Activated T-helper 17 cell treated with anti-CD3 and anti-CD28 coated beads, Interleukin-2, amount 50 U/mL, for 72 hours (primary cell): ENCODE data around the gene INPPL1. TPM values are rescaled to one million over a fixed set of nuclear protein-coding genes. Genes with fewer than 3 reads are reported as not detected.

Source experiments
- ATAC-seq: fragments of 150-1000 bp; cut with Tn5 transposase; replicated peaks from 2 replicates; pipeline ENCODE4 v1.10.0; 2021; ENCODE audit warnings: mild to moderate bottlenecking, moderate library complexity
- H3K27ac Mint-ChIP-seq: one replicate; pipeline ENCODE4 v1.8.0; 2022; ENCODE audit warnings: mixed read lengths
- H3K27me3 Mint-ChIP-seq: one replicate; pipeline ENCODE4 v1.8.0; 2022; ENCODE audit warnings: mixed read lengths
- H3K36me3 Mint-ChIP-seq: one replicate; pipeline ENCODE4 v1.8.0; 2022; ENCODE audit warnings: low read depth, mild to moderate bottlenecking, mixed read lengths
- H3K4me1 Mint-ChIP-seq: one replicate; pipeline ENCODE4 v1.8.0; 2022; ENCODE audit warnings: mixed read lengths
- H3K4me3 Mint-ChIP-seq: one replicate; pipeline ENCODE4 v1.8.0; 2022; ENCODE audit warnings: mild to moderate bottlenecking, mixed read lengths
- H3K9me3 Mint-ChIP-seq: one replicate; pipeline ENCODE4 v1.8.0; 2022; ENCODE audit warnings: mixed read lengths
- total RNA-seq, 2 donors: library from RNA; stranded (reverse); gene quantifications; one replicate each; pipeline ENCODE4 v1.2.3, GENCODE V29; 2022

INPPL1 gene
- total RNA-seq, 2 donors from 2014 or later, result 69.3 to 86.6 TPM

DNA sequence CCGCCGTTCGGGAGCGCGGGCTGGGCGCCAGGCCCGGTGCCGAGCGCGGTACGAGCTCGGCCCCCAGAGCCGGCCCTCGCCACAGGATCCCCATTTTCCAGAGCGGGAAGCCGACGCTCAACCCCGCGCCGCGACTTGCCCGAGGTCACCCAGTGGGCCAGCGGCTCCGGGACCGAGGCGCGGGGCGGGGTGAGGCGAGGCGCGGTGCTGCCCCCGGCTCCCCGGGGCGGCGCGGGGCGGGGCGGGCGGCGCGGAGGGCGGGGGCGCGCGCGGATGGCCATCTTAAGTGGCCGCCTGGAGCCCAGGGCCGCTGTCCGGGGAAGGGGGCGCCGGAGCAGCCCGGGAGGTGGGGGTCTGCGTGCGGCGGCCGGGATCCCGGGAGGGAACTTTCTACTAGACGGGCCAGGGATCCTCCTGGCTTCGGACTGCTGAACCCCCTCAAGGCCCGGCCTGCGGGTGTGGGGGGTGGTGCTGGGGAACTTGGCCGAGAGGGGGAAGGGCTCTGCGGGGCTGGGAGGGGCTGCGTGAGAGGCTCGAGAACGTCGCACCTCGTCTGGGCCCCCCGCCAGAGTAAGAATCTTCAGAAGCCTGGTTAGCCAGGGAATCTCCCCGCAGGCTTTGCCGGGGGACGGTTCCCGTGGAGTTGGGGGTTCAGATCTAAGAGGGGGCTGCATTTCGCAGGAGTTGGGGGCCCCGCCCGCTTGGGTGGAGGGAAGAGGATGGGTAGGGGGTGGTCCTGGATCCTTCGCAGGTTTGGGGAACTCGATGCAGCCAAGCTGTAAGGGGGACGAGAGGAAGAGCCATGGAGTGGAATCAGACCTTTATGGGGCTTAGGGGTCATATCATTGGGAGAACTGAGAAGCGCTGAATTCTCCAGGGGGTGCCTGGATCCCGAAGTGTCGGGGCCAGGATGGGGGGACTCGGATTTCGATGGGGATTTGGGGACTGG is 678 bp upstream of the INPPL1 start:
- ATAC-seq, result peak; percentile 69
- peaks cover 7% of the 10 kb centered on the region for H3K4me1 Mint-ChIP-seq
- H3K27me3 Mint-ChIP-seq, result no peaks in the 10 kb centered on the region
- H3K36me3 Mint-ChIP-seq, result peaks cover 10% of the 10 kb centered on the region
- H3K27ac Mint-ChIP-seq, result peak overlapping the region; percentile 95
- H3K9me3 Mint-ChIP-seq, result no peaks in the 10 kb centered on the region
- peak overlapping the region; percentile 94 for H3K4me3 Mint-ChIP-seq

- Mint-ChIP-seq H3K9me3 (no peaks in the 10 kb centered on the region), H3K27me3 (no peaks in the 10 kb centered on the region), H3K36me3 (peaks cover 26% of the 10 kb centered on the region), H3K4me1 (peaks cover 7% of the 10 kb centered on the region), H3K4me3 (peak overlapping the region; percentile 94), H3K27ac (peak overlapping the region; percentile 73)
- peak; percentile 27 for ATAC-seq
These were observed 914 bp downstream of the INPPL1 start for GRCh38 chr11:72225411-72225951.

DNA sequence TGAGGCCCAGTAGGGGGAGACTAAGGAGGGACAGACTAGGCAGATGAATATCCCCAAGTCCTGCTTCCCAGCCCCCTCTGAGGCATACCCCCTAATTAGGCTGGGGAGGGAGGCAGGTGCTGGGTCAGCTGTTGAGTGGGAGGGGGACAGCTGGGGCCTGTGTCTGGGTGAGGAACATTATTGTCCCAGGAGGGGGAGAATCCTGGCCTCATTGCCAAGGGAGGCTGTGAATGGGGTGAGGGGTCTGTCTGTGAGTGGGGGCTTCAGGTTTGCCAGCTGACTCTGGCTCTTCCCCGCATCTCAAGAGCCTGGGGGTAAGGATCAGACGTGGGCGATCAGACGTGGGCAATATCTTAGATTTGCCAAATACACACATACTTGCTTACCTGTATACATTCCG is 2.1 kb downstream of the INPPL1 start:
- no peak for ATAC-seq
- no peak overlapping the region for H3K27ac Mint-ChIP-seq
- H3K4me3 Mint-ChIP-seq, result no peak overlapping the region
- H3K36me3 Mint-ChIP-seq, result peaks cover 38% of the 10 kb centered on the region
- H3K9me3 Mint-ChIP-seq, result no peaks in the 10 kb centered on the region
- H3K4me1 Mint-ChIP-seq, result peaks cover 7% of the 10 kb centered on the region
- H3K27me3 Mint-ChIP-seq, result no peaks in the 10 kb centered on the region

DNA sequence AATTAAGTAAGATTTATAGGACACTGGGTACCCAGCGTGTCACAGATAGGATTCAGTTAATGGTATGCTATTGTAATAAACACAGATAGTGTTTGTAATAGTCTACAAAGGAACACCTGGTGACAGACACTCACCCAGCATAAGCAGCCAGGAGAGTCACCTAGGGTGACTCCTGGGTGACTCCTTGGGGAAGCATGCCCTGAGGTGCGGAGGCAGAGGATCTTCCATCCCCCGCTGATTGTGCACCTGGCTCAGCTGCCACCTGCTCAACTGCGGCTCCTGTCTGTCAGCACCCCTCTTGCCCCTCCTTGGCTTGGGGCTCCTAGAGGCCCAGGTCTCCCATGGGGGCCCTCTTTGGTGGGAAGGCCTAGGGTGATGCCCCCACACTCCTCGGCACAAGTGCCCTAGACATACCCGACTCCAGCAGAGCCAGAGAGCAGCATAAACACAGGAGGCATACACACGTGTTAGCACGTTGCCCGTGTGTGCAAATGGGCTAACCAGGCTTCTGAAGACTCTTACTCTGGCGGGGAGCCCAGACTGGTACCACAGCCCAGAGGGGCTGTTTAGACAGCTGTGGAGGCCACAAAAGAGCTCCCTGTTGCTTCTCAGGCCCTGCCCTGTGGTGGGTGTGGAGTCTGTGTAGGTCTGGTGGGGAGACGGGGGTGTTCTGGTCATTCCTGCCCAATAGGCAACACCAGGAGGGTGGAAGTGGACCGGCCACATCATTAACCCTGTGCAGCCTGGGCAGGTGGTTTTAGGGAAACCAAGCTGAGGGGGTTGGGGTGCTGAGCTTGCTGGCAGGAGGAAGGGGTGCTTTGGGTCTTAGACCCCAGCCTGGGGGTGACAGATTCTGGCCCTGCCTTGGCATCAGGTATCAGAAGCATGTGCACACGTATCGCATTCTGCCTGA is 3.0 kb downstream of the INPPL1 start:
- no peak overlapping the region for H3K4me3 Mint-ChIP-seq
- no peak overlapping the region for H3K27ac Mint-ChIP-seq
- ATAC-seq, result no peak
- H3K27me3 Mint-ChIP-seq, result no peaks in the 10 kb centered on the region
- no peaks in the 10 kb centered on the region for H3K9me3 Mint-ChIP-seq
- H3K36me3 Mint-ChIP-seq, result peaks cover 47% of the 10 kb centered on the region
- peaks cover 7% of the 10 kb centered on the region for H3K4me1 Mint-ChIP-seq

- H3K27me3 Mint-ChIP-seq, result no peaks in the 10 kb centered on the region
- no peaks in the 10 kb centered on the region for H3K9me3 Mint-ChIP-seq
- H3K36me3 Mint-ChIP-seq, result peaks cover 53% of the 10 kb centered on the region
- H3K4me1 Mint-ChIP-seq, result peaks cover 7% of the 10 kb centered on the region
- no peak for ATAC-seq
- no peak overlapping the region for H3K4me3 Mint-ChIP-seq
- no peak overlapping the region for H3K27ac Mint-ChIP-seq
These were observed 3.8 kb downstream of the INPPL1 start for GRCh38 chr11:72228229-72228843.

GRCh38 chr11:72228844-72229231 is 4.3 kb downstream of the INPPL1 start:
- no peak for ATAC-seq
- peaks cover 58% of the 10 kb centered on the region for H3K36me3 Mint-ChIP-seq

GRCh38 chr11:72229336-72229924 is 4.9 kb downstream of the INPPL1 start:
- Mint-ChIP-seq H3K27ac (no peak overlapping the region), H3K4me3 (no peak overlapping the region), H3K36me3 (peaks cover 58% of the 10 kb centered on the region), H3K27me3 (no peaks in the 10 kb centered on the region), H3K9me3 (no peaks in the 10 kb centered on the region), H3K4me1 (peaks cover 12% of the 10 kb centered on the region)
- no peak for ATAC-seq

More at GRCh38 chr11:72228844-72229231, 4.3 kb downstream of the INPPL1 start:
- Mint-ChIP-seq H3K9me3 (no peaks in the 10 kb centered on the region), H3K27ac (no peak overlapping the region), H3K27me3 (no peaks in the 10 kb centered on the region), H3K4me3 (no peak overlapping the region), H3K4me1 (peaks cover 7% of the 10 kb centered on the region)

DNA sequence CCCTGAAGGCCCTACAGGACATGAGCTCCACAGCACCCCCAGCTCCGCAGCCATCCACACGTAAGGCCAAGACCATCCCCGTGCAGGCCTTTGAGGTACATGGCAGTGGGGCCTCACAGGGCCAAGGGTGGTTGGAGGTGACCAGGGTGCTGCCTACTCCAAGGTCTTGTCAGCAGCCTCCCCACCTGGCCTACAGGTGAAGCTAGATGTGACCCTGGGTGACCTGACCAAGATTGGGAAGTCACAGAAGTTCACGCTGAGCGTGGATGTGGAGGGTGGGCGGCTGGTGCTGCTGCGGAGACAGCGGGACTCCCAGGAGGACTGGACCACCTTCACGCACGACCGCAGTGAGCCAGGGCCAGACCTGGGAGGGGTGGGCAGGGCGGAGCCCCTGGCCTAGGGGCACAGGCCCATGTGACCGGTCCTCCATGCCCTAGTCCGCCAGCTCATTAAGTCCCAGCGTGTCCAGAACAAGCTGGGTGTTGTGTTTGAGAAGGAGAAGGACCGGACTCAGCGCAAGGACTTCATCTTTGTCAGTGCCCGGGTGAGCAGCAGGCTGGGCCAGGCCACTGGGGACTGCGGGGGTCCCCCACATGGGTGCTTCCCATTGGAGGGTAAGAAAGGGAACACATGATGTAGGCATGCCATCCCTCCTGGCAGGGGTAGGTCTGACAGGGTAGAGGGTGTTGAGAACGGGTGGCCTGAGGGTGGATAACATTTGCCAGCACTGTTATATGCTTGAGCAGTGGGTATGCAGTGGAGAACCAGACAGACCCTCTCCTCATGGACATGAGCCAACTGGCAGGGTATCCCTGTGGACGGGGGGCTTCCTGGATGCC is 5.6 kb downstream of the INPPL1 start:
- Mint-ChIP-seq H3K27ac (no peak overlapping the region), H3K36me3 (peaks cover 64% of the 10 kb centered on the region), H3K27me3 (no peaks in the 10 kb centered on the region), H3K4me1 (peaks cover 11% of the 10 kb centered on the region), H3K4me3 (no peak overlapping the region), H3K9me3 (no peaks in the 10 kb centered on the region)
- no peak for ATAC-seq

DNA sequence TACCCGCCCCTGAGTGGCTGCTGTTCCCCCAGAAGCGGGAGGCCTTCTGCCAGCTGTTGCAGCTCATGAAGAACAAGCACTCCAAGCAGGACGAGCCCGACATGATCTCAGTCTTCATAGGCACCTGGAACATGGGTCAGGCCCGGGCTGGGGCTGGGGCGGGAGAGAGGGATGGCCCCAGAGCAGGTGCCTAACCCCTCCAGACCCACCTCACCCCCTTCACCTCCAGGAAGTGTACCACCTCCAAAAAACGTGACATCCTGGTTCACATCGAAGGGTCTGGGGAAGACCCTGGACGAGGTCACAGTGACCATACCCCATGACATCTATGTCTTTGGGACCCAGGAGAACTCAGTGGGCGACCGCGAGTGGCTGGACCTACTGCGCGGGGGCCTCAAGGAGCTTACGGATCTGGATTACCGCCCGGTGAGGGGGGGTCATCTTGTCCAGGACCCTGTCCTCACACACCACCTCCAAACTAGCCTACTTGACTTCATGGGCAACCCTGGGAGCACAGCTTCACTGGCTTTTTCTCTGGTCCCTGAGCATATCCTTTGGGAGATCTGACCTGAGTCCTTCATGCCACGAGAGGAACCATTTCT is 6.3 kb downstream of the INPPL1 start:
- H3K27ac Mint-ChIP-seq, result no peak overlapping the region
- H3K36me3 Mint-ChIP-seq, result peaks cover 68% of the 10 kb centered on the region
- H3K4me3 Mint-ChIP-seq, result no peak overlapping the region
- H3K27me3 Mint-ChIP-seq, result no peaks in the 10 kb centered on the region
- no peaks in the 10 kb centered on the region for H3K9me3 Mint-ChIP-seq
- no peak for ATAC-seq
- H3K4me1 Mint-ChIP-seq, result peaks cover 5% of the 10 kb centered on the region

- Mint-ChIP-seq H3K4me1 (peaks cover 5% of the 10 kb centered on the region), H3K36me3 (peaks cover 72% of the 10 kb centered on the region), H3K9me3 (no peaks in the 10 kb centered on the region), H3K4me3 (no peak overlapping the region), H3K27ac (no peak overlapping the region), H3K27me3 (no peaks in the 10 kb centered on the region)
- no peak for ATAC-seq
These were observed 7.1 kb downstream of the INPPL1 start for GRCh38 chr11:72231396-72232259.

DNA sequence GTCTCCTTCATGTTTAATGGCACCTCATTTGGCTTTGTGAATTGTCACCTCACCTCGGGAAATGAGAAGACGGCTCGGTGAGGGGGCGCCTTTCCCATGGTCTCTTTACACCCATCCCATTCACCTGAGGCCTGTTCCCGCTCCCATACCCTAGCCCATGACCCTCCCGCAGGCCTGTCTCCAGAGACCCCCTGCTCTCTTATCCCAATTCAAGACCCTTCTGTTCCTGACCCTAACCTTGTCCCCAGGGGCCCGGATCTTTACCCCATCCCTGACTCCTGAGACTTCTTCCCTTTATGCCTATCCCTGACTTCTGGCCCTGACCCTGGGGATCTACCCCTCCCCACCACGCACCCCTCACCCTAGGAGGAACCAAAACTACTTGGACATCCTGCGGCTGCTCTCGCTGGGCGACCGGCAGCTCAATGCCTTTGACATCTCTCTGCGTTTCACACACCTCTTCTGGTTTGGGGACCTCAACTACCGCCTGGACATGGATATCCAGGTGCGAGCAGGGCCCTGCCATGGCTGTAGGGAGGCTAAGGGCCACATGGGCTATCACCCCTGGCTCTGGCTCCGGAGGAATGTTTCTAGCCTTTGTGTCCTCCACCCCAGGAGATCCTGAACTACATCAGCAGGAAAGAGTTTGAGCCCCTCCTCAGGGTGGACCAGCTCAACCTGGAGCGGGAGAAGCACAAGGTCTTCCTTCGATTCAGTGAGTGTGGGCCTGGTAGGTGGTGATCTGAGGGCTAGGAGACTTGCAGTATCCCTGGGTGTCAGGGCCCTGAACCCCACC is 7.9 kb downstream of the INPPL1 start:
- Mint-ChIP-seq H3K9me3 (no peaks in the 10 kb centered on the region), H3K4me1 (peaks cover 5% of the 10 kb centered on the region), H3K36me3 (peaks cover 79% of the 10 kb centered on the region), H3K27me3 (no peaks in the 10 kb centered on the region), H3K4me3 (no peak overlapping the region), H3K27ac (no peak overlapping the region)
- ATAC-seq, result no peak
